HEK293 (cell line): ENCODE data around the gene P2RY2.

ENCODE experiments used
- CTCF ChIA-PET: fragments of 350-600 bp; formaldehyde crosslinking; extraction: SDS; loops from one replicate; lab custom pipeline; 2021; ENCODE audit warnings: antibody characterized with exemption; lab: Yijun Ruan, JAX
- POLR2A ChIA-PET: fragments of 300-600 bp; formaldehyde crosslinking; extraction: SDS; loops from one replicate; lab custom pipeline; 2020; ENCODE audit warnings: antibody characterized with exemption, inconsistent platforms; lab: Yijun Ruan, JAX
- H3K27ac ChIP-seq: fragments of 200-500 bp; sonication (Bioruptor generic); 2 replicates; pipeline ENCODE4 v1.5.1; 2014; ENCODE audit warnings: low read depth, low read length, control low read depth, inconsistent platforms; ENCODE audit errors: extremely low read depth
- H3K36me3 ChIP-seq, 2 experiments: fragments of 200-500 bp in 1 of 2; sonication (Bioruptor generic) in 1 of 2; 1 replicate in 1 of 2; 2 replicates in 1 of 2; pipeline ENCODE4 v1.5.1; 2014 to 2017; ENCODE audit warnings: inconsistent platforms in 2 of 2, low read length in 2 of 2; ENCODE audit not compliant: control insufficient read depth in 2 of 2, insufficient read depth in 1 of 2
- H3K4me1 ChIP-seq: fragments of 200-500 bp; sonication (Bioruptor generic); 2 replicates; pipeline ENCODE4 v1.5.1; 2014; ENCODE audit warnings: mild to moderate bottlenecking, low read length, inconsistent platforms; ENCODE audit not compliant: control insufficient read depth, insufficient read depth
- H3K4me3 ChIP-seq: 2 replicates; pipeline ENCODE4 v1.5.1; 2011; ENCODE audit warnings: low read depth, mild to moderate bottlenecking, control low read depth, low read length, moderate library complexity
- H3K9me3 ChIP-seq: fragments of 200-500 bp; sonication (Bioruptor generic); 2 replicates; pipeline ENCODE4 v1.5.1; 2014; ENCODE audit warnings: low read depth, low read length, inconsistent platforms; ENCODE audit not compliant: control insufficient read depth, insufficient read depth
- ELK4 ChIP-seq: IDR thresholded peaks from 2 replicates; pipeline ENCODE4 v1.6.1; 2011; ENCODE audit warnings: mild to moderate bottlenecking, low read depth, low read length, borderline replicate concordance
- KLF1 ChIP-seq: fragments of 450-650 bp; formaldehyde crosslinking; IDR thresholded peaks from 2 replicates; pipeline ENCODE4 v1.5.1; 2016; ENCODE audit warnings: missing biosample characterization, missing genetic modification characterization
- PATZ1 ChIP-seq: fragments of 450-650 bp; formaldehyde crosslinking; IDR thresholded peaks from 2 replicates; pipeline ENCODE4 v1.5.1; 2016; ENCODE audit warnings: missing biosample characterization, missing genetic modification characterization
- SCRT1 ChIP-seq: fragments of 450-650 bp; formaldehyde crosslinking; IDR thresholded peaks from 2 replicates; pipeline ENCODE4 v1.5.1; 2016; ENCODE audit warnings: missing biosample characterization, missing genetic modification characterization, borderline replicate concordance
- SETDB1 ChIP-seq: IDR thresholded peaks from one replicate; pipeline ENCODE4 v1.6.1; 2017; ENCODE audit warnings: mild to moderate bottlenecking, low read length, moderate library complexity, mixed read lengths; ENCODE audit not compliant: insufficient read length
- ZNF10 ChIP-seq: fragments of 450-650 bp; formaldehyde crosslinking; IDR thresholded peaks from 2 replicates; pipeline ENCODE4 v1.5.1; 2017; ENCODE audit warnings: missing biosample characterization, missing genetic modification characterization
- ZNF155 ChIP-seq: fragments of 450-650 bp; formaldehyde crosslinking; IDR thresholded peaks from 2 replicates; pipeline ENCODE4 v1.5.1; 2016; ENCODE audit warnings: missing biosample characterization, missing genetic modification characterization
- ZNF16 ChIP-seq: fragments of 450-650 bp; formaldehyde crosslinking; IDR thresholded peaks from 2 replicates; pipeline ENCODE4 v1.5.1; 2016; ENCODE audit warnings: low read depth, missing biosample characterization, missing genetic modification characterization
- ZNF184 ChIP-seq: fragments of 450-650 bp; IDR thresholded peaks from 2 replicates; pipeline ENCODE4 v1.5.1; 2018; ENCODE audit warnings: missing biosample characterization, mild to moderate bottlenecking, missing genetic modification characterization
- ZNF214 ChIP-seq: fragments of 450-650 bp; formaldehyde crosslinking; IDR thresholded peaks from 2 replicates; pipeline ENCODE4 v1.5.1; 2017; ENCODE audit warnings: missing biosample characterization, mild to moderate bottlenecking, missing genetic modification characterization, borderline replicate concordance
- ZNF248 ChIP-seq: fragments of 450-650 bp; formaldehyde crosslinking; IDR thresholded peaks from 2 replicates; pipeline ENCODE4 v1.5.1; 2017; ENCODE audit warnings: missing biosample characterization, missing genetic modification characterization
- ZNF274 ChIP-seq, 2 experiments: fragments of 200-500 bp in 1 of 2; fragments of 450-650 bp in 1 of 2; sonication (Bioruptor generic) in 1 of 2; formaldehyde crosslinking in 1 of 2; IDR thresholded peaks; 2 replicates each; pipeline versions ENCODE4 v1.5.1 to v1.6.1; 2014 to 2016; ENCODE audit warnings: borderline replicate concordance in 1 of 2, inconsistent platforms in 1 of 2, low read length in 1 of 2, missing biosample characterization in 1 of 2, missing genetic modification characterization in 1 of 2
- ZNF354C ChIP-seq: fragments of 450-650 bp; formaldehyde crosslinking; IDR thresholded peaks from 2 replicates; pipeline ENCODE4 v1.5.1; 2016; ENCODE audit warnings: missing biosample characterization, missing genetic modification characterization, low read depth, borderline replicate concordance
- ZNF394 ChIP-seq: fragments of 450-650 bp; formaldehyde crosslinking; IDR thresholded peaks from 2 replicates; pipeline ENCODE4 v1.5.1; 2016; ENCODE audit warnings: missing biosample characterization, missing genetic modification characterization, mild to moderate bottlenecking, moderate library complexity, borderline replicate concordance
- ZNF585B ChIP-seq: fragments of 450-650 bp; formaldehyde crosslinking; IDR thresholded peaks from 2 replicates; pipeline ENCODE4 v1.5.1; 2016; ENCODE audit warnings: missing biosample characterization, missing genetic modification characterization
- ZNF596 ChIP-seq: fragments of 450-650 bp; IDR thresholded peaks from 2 replicates; pipeline ENCODE4 v1.5.0; 2018; ENCODE audit warnings: missing biosample characterization, mild to moderate bottlenecking, missing genetic modification characterization, moderate library complexity
- ZNF621 ChIP-seq: fragments of 450-650 bp; formaldehyde crosslinking; IDR thresholded peaks from 2 replicates; pipeline ENCODE4 v1.5.1; 2017; ENCODE audit warnings: missing biosample characterization, missing genetic modification characterization
- ZNF670 ChIP-seq: fragments of 450-650 bp; formaldehyde crosslinking; IDR thresholded peaks from 2 replicates; pipeline ENCODE4 v1.5.1; 2016; ENCODE audit warnings: missing biosample characterization, missing genetic modification characterization, low read depth
- ZNF792 ChIP-seq: fragments of 450-650 bp; formaldehyde crosslinking; IDR thresholded peaks from 2 replicates; pipeline ENCODE4 v1.5.1; 2016; ENCODE audit warnings: missing biosample characterization, missing genetic modification characterization
- ZSCAN30 ChIP-seq: fragments of 450-650 bp; IDR thresholded peaks from 2 replicates; pipeline ENCODE4 v1.5.1; 2018; ENCODE audit warnings: missing biosample characterization, mild to moderate bottlenecking, missing genetic modification characterization, moderate library complexity

Gene P2RY2

GRCh38 chr11:73285721-73286120, 67.6 kb downstream of the P2RY2 start:
- no peak overlapping the region for H3K27ac ChIP-seq
- H3K36me3 ChIP-seq, result no peaks in the 10 kb centered on the region
- no peak overlapping the region for H3K4me3 ChIP-seq
- H3K9me3 ChIP-seq, result no peaks in the 10 kb centered on the region
- POLR2A ChIA-PET, result no interaction called here
- no peaks in the 10 kb centered on the region for H3K4me1 ChIP-seq
- no peak for TF ChIP-seq ZNF248 (tag by site-specific recombination)
- TF ChIP-seq ZNF155 (tag by site-specific recombination), result no peak
- TF ChIP-seq ZNF621 (tag by site-specific recombination), result no peak
- TF ChIP-seq ZNF354C (tag by site-specific recombination), result no peak
- no peak for TF ChIP-seq PATZ1 (tag by site-specific recombination)
- TF ChIP-seq ZNF596, result no peak
- no peak for TF ChIP-seq SCRT1 (tag by site-specific recombination)
- TF ChIP-seq ZNF16, result no peak
- TF ChIP-seq ZNF792, result no peak
- TF ChIP-seq SETDB1, result no peak
- TF ChIP-seq ZNF670, result no peak
- no peak for TF ChIP-seq ZNF214 (tag by site-specific recombination)
- no peak for TF ChIP-seq ELK4
- no peak for TF ChIP-seq ZNF585B (tag by site-specific recombination)
- TF ChIP-seq KLF1 (tag by site-specific recombination), result no peak
- no peak for TF ChIP-seq ZNF10 (tag by site-specific recombination)
- TF ChIP-seq ZNF394 (tag by site-specific recombination), result no peak
- no peak for TF ChIP-seq ZNF274 (IDR thresholded peaks at IDR 0.05; ENCODE audit: low read length)
- TF ChIP-seq ZNF274 (tag by site-specific recombination; IDR thresholded peaks at IDR 0.05; ENCODE audit: borderline replicate concordance), result no peak
- no peak for TF ChIP-seq ZSCAN30 (tag by site-specific recombination)
- TF ChIP-seq ZNF184 (tag by site-specific recombination), result no peak
- TF ChIP-seq, all 188 proteins: peak for 0
- CTCF ChIA-PET, result interaction anchor here (0.6 to 0.7 kb wide), 3 partner anchors 24 to 814 kb away, joined by 3 to 4 read pairs (median 3); no protein-coding TSS in a partner anchor
